ENCODE measurements around the gene TERT.

GRCh38 chr5:1251678-1252580, 42.9 kb downstream of the TERT start:
- TF ChIP-seq, protein P1, sequence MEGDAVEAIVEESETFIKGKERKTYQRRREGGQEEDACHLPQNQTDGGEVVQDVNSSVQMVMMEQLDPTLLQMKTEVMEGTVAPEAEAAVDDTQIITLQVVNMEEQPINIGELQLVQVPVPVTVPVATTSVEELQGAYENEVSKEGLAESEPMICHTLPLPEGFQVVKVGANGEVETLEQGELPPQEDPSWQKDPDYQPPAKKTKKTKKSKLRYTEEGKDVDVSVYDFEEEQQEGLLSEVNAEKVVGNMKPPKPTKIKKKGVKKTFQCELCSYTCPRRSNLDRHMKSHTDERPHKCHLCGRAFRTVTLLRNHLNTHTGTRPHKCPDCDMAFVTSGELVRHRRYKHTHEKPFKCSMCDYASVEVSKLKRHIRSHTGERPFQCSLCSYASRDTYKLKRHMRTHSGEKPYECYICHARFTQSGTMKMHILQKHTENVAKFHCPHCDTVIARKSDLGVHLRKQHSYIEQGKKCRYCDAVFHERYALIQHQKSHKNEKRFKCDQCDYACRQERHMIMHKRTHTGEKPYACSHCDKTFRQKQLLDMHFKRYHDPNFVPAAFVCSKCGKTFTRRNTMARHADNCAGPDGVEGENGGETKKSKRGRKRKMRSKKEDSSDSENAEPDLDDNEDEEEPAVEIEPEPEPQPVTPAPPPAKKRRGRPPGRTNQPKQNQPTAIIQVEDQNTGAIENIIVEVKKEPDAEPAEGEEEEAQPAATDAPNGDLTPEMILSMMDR (IDR thresholded peaks at IDR 0.05): no peak
- TF ChIP-seq POLR2A (IDR thresholded peaks at IDR 0.05): no peak
